HG02852 (cell line): ENCODE measurements around the gene DLG5.

Experiments used
- ATAC-seq: cut with Tn5 transposase; IDR thresholded peaks from one replicate; pipeline ENCODE4 v1.9.1; 2021; ENCODE audit warnings: mild to moderate bottlenecking, moderate library complexity; ENCODE audit not compliant: unreplicated experiment

The DLG5 gene

GRCh38 chr10:77955136-77955535 is 28.6 kb upstream of the DLG5 start:
- no peak for ATAC-seq

GRCh38 chr10:77949167-77949566 is 22.6 kb upstream of the DLG5 start:
- ATAC-seq, result no peak

GRCh38 chr10:77946084-77946483 is 19.5 kb upstream of the DLG5 start:
- no peak for ATAC-seq

GRCh38 chr10:77944519-77944918 is 18.0 kb upstream of the DLG5 start:
- no peak for ATAC-seq

- no peak for ATAC-seq
Measured at GRCh38 chr10:77943121-77943901, 16.8 kb upstream of the DLG5 start.

- no peak for ATAC-seq
Measured at GRCh38 chr10:77941790-77942189, 15.2 kb upstream of the DLG5 start.

GRCh38 chr10:77940627-77941026 is 14.1 kb upstream of the DLG5 start:
- no peak for ATAC-seq

- no peak for ATAC-seq
Measured at GRCh38 chr10:77940225-77940624, 13.7 kb upstream of the DLG5 start.

GRCh38 chr10:77939561-77940001 is 13.0 kb upstream of the DLG5 start:
- ATAC-seq, result no peak

- no peak for ATAC-seq
Measured at GRCh38 chr10:77936697-77937567, 10.4 kb upstream of the DLG5 start.

GRCh38 chr10:77932016-77932715 is 5.6 kb upstream of the DLG5 start:
- ATAC-seq, result no peak

- ATAC-seq, result no peak
Measured at GRCh38 chr10:77927402-77928246, 1.1 kb upstream of the DLG5 start.

- ATAC-seq, result no peak
Measured at GRCh38 chr10:77925795-77926565, 575 bp downstream of the DLG5 start.

GRCh38 chr10:77925410-77925794 is 1.2 kb downstream of the DLG5 start:
- ATAC-seq, result no peak

GRCh38 chr10:77922566-77923179 is 3.9 kb downstream of the DLG5 start:
- no peak for ATAC-seq

GRCh38 chr10:77922055-77922454 is 4.5 kb downstream of the DLG5 start:
- no peak for ATAC-seq

GRCh38 chr10:77921395-77921794 is 5.2 kb downstream of the DLG5 start:
- no peak for ATAC-seq

- ATAC-seq, result no peak
Measured at GRCh38 chr10:77920495-77920894, 6.1 kb downstream of the DLG5 start.

GRCh38 chr10:77919713-77920108 is 6.8 kb downstream of the DLG5 start:
- ATAC-seq, result no peak
